Endothelial cell of umbilical vein (primary cell): ENCODE data around the gene ACR. TPM values are rescaled to one million over a fixed set of nuclear protein-coding genes. Genes with fewer than 3 reads are reported as not detected.

ENCODE experiments used
- BruUV-seq: library from RNA; stranded (reverse); fragments of 400-500 nt; replicated peaks from 2 replicates; lab custom pipeline; 2021; lab: Mats Ljungman, UMichigan
- CTCF ChIA-PET: fragments of 300-600, 350-600 bp; sonication (Branson Sonifier 250); formaldehyde crosslinking; loops from one replicate; lab custom pipeline; 2021; ENCODE audit warnings: antibody characterized with exemption, inconsistent platforms; lab: Charles Lee
- POLR2A ChIA-PET: fragments of 300-600, 350-600 bp; sonication (Branson Sonifier 250); formaldehyde crosslinking; loops from one replicate; lab custom pipeline; 2021; ENCODE audit warnings: antibody characterized with exemption, inconsistent platforms; lab: Charles Lee
- DNase-seq: peaks from one replicate; pipeline ENCODE4 v3.0.0-alpha.2; 2011; ENCODE audit warnings: low read depth, low spot score
- FAIRE-seq: peaks from 2 replicates; lab custom pipeline; 2011; peaks lifted over from hg19 to GRCh38; lab: Jason Lieb, UNC
- H2AFZ ChIP-seq: 2 replicates; pipeline ENCODE4 v1.6.0; 2012; ENCODE audit warnings: low read depth, low read length, control low read depth, inconsistent platforms
- H3K27ac ChIP-seq: 2 replicates; pipeline ENCODE4 v1.5.1; 2011; ENCODE audit warnings: low read depth, mild to moderate bottlenecking, control low read depth, low read length, moderate library complexity; ENCODE audit not compliant: insufficient read depth
- H3K27me3 ChIP-seq, 2 experiments: 2 replicates each; pipeline versions ENCODE4 v1.6.0 to v1.6.1; 2011; ENCODE audit warnings: low read length in 2 of 2, mixed read lengths in 1 of 2; ENCODE audit not compliant: control insufficient read depth in 2 of 2, insufficient read depth in 2 of 2
- H3K36me3 ChIP-seq, 2 experiments: 2 replicates in 1 of 2; 3 replicates in 1 of 2; pipeline ENCODE4 v1.5.1; 2011; ENCODE audit warnings: low read length in 2 of 2, mild to moderate bottlenecking in 1 of 2, moderate library complexity in 1 of 2; ENCODE audit not compliant: control insufficient read depth in 2 of 2, insufficient read depth in 2 of 2; ENCODE audit errors: extremely low read depth in 1 of 2
- H3K4me1 ChIP-seq: 3 replicates; pipeline ENCODE4 v1.5.1; 2011; ENCODE audit warnings: mild to moderate bottlenecking, low read length; ENCODE audit not compliant: control insufficient read depth, insufficient read depth; ENCODE audit errors: extremely low read depth
- H3K4me2 ChIP-seq: 2 replicates; pipeline ENCODE4 v1.6.1; 2011; ENCODE audit warnings: low read length, control low read depth, mixed read lengths; ENCODE audit not compliant: insufficient read depth
- H3K4me3 ChIP-seq, 3 experiments: fragments of 200-600 bp in 1 of 3; sonication (generic), shearing (Covaris generic) in 1 of 3; replicated peaks in 1 of 3; 2 replicates each; pipeline ENCODE4 v1.5.1; 2011 to 2016; ENCODE audit warnings: control low read depth in 3 of 3, low read length in 3 of 3, mild to moderate bottlenecking in 2 of 3, inconsistent platforms in 1 of 3, low read depth in 1 of 3, moderate library complexity in 1 of 3; ENCODE audit not compliant: insufficient read depth in 1 of 3
- H3K79me2 ChIP-seq: 2 replicates; pipeline ENCODE4 v1.6.0; 2012; ENCODE audit warnings: low read length, inconsistent platforms; ENCODE audit not compliant: control insufficient read depth, insufficient read depth
- H3K9ac ChIP-seq: replicated peaks from 2 replicates; pipeline ENCODE3; 2011; ENCODE audit warnings: low read length, control low read depth; ENCODE audit not compliant: insufficient read depth; ENCODE audit errors: extremely low read depth
- H3K9me1 ChIP-seq: replicated peaks from 3 replicates; pipeline ENCODE4 v1.6.0; 2011; ENCODE audit warnings: mild to moderate bottlenecking, low read length; ENCODE audit not compliant: control insufficient read depth, insufficient read depth; ENCODE audit errors: extremely low read depth
- H3K9me3 ChIP-seq: replicated peaks from 2 replicates; pipeline ENCODE4 v1.5.1; 2012; ENCODE audit warnings: low read length, inconsistent platforms; ENCODE audit not compliant: control insufficient read depth, insufficient read depth
- H4K20me1 ChIP-seq: replicated peaks from 2 replicates; pipeline ENCODE3; 2011; ENCODE audit warnings: mild to moderate bottlenecking, low read length; ENCODE audit not compliant: control insufficient read depth, insufficient read depth; ENCODE audit errors: extremely low read depth
- CTCF ChIP-seq, 2 donors: IDR thresholded peaks; 1 replicate in 1 of 2; 2 replicates in 1 of 2; pipeline ENCODE4 v1.5.1; 2011; ENCODE audit warnings: low read length in 2 of 2, mild to moderate bottlenecking in 2 of 2, moderate library complexity in 2 of 2, control low read depth in 1 of 2, inconsistent platforms in 1 of 2, low read depth in 1 of 2; ENCODE audit not compliant: insufficient read depth in 1 of 2; ENCODE audit errors: extremely low read depth in 1 of 2
- EZH2 ChIP-seq: IDR thresholded peaks from 2 replicates; pipeline ENCODE4 v1.6.1; 2012; ENCODE audit warnings: borderline replicate concordance, low read depth, mild to moderate bottlenecking, moderate library complexity, low read length, inconsistent platforms; ENCODE audit not compliant: severe bottlenecking
- FOS ChIP-seq: IDR thresholded peaks from 2 replicates; pipeline ENCODE4 v1.6.1; 2011; ENCODE audit warnings: mild to moderate bottlenecking, low read length, moderate library complexity, borderline replicate concordance; ENCODE audit not compliant: insufficient read depth
- GATA2 ChIP-seq: IDR thresholded peaks from 2 replicates; pipeline ENCODE4 v1.7.0; 2011; ENCODE audit warnings: low read depth, mild to moderate bottlenecking, moderate library complexity, mixed read lengths, low read length; ENCODE audit not compliant: insufficient read length, insufficient read depth
- JUN ChIP-seq: IDR thresholded peaks from 2 replicates; pipeline ENCODE4 v1.6.1; 2011; ENCODE audit warnings: borderline replicate concordance, low read depth; ENCODE audit not compliant: insufficient read length, insufficient read depth
- MAX ChIP-seq: IDR thresholded peaks from 2 replicates; pipeline ENCODE4 v1.6.1; 2011; ENCODE audit not compliant: insufficient read depth, insufficient read length
- MYC ChIP-seq: IDR thresholded peaks from one replicate; pipeline ENCODE4 v1.6.1; 2011; ENCODE audit warnings: mild to moderate bottlenecking, low read depth, low read length
- POLR2A ChIP-seq: IDR thresholded peaks from 2 replicates; pipeline ENCODE4 v1.6.1; 2012; ENCODE audit warnings: low read depth, mild to moderate bottlenecking, control low read depth, low read length
- POLR2AphosphoS5 ChIP-seq: IDR thresholded peaks from 2 replicates; pipeline ENCODE4 v1.6.1; 2012; ENCODE audit warnings: low read depth, mild to moderate bottlenecking, control low read depth, low read length, moderate library complexity; ENCODE audit not compliant: insufficient read depth
- dilution Hi-C: fragments of 300-500 bp; cut with MboI; formaldehyde crosslinking; loops from one replicate; pipeline ENCODE4 v1.15.0; 2019; ENCODE audit warnings: low sequenced_read_pairs; ENCODE audit not compliant: extremely low pct_ligation_motif_present
- intact Hi-C: fragments of 100-400 bp; cut with micrococcal nuclease; formaldehyde crosslinking; loops from one replicate; pipeline ENCODE4 v1.10.0; 2022
- polyA plus RNA-seq, 4 experiments: library from polyadenylated mRNA; depleted of rRNA in 3 of 4; stranded (reverse) in 3 of 4; unstranded in 1 of 4; fragments of >200 nt; gene quantifications; 2 replicates each; pipeline versions ENCODE4 v1.2.1 to v1.2.3, GENCODE V29; 2011 to 2012; ENCODE audit warnings: missing spikeins in 1 of 4
- total RNA-seq: library from RNA; stranded (reverse); gene quantifications from 2 replicates; pipeline ENCODE4 v1.2.3, GENCODE V29; 2021

Gene ACR
- total and polyA plus RNA-seq, 2 donors (not counting 3 experiments of a cell fraction or from before 2014, with no cell fraction given), result 0.91 to 4.1 TPM

- Histone ChIP-seq H3K36me3 (peaks cover 42 to 83% of the 10 kb centered on the region in 2 experiments), H3K4me2 (no peak overlapping the region), H3K9me1 (no peaks in the 10 kb centered on the region), H3K4me1 (peaks cover 8% of the 10 kb centered on the region), H3K79me2 (peaks cover 84% of the 10 kb centered on the region), H3K4me3 (no peak overlapping the region), H3K27ac (no peak overlapping the region), H3K9ac (no peak overlapping the region), H3K9me3 (no peaks in the 10 kb centered on the region), H3K27me3 (no peaks in the 10 kb centered on the region), H2AFZ (no peak overlapping the region), H4K20me1 (no peaks in the 10 kb centered on the region)
- CTCF ChIA-PET, result interaction anchor here (1.0 to 2.5 kb wide), 2 partner anchors 59 to 80 kb away, joined by 5 to 12 read pairs; no protein-coding TSS in a partner anchor
- peak; percentile 32 for DNase-seq
- TF ChIP-seq CTCF (IDR thresholded peaks at IDR 0.05; ENCODE audit: extremely low read depth in 1 of 2, insufficient read depth in 1 of 2, low read depth in 1 of 2, low read length in 2 of 2) (no peak), FOS (no peak), GATA2 (no peak), EZH2 (no peak), POLR2AphosphoS5 (no peak), POLR2A (no peak), MAX (no peak), JUN (no peak), MYC (no peak)
- dilution Hi-C loops (no loop called here), intact Hi-C loops (no loop called here)
- POLR2A ChIA-PET, result no interaction called here
- no peak for FAIRE-seq
- BruUV-seq, result no TSS peak
Observed at GRCh38 chr22:50700387-50701075, 37.5 kb upstream of the ACR start.
